GM21619 (cell line): ENCODE measurements around the gene HPCAL4.

Experiments used
- ATAC-seq: cut with Tn5 transposase; IDR thresholded peaks from one replicate; pipeline ENCODE4 v1.9.1; 2021; ENCODE audit not compliant: unreplicated experiment

The HPCAL4 gene

DNA sequence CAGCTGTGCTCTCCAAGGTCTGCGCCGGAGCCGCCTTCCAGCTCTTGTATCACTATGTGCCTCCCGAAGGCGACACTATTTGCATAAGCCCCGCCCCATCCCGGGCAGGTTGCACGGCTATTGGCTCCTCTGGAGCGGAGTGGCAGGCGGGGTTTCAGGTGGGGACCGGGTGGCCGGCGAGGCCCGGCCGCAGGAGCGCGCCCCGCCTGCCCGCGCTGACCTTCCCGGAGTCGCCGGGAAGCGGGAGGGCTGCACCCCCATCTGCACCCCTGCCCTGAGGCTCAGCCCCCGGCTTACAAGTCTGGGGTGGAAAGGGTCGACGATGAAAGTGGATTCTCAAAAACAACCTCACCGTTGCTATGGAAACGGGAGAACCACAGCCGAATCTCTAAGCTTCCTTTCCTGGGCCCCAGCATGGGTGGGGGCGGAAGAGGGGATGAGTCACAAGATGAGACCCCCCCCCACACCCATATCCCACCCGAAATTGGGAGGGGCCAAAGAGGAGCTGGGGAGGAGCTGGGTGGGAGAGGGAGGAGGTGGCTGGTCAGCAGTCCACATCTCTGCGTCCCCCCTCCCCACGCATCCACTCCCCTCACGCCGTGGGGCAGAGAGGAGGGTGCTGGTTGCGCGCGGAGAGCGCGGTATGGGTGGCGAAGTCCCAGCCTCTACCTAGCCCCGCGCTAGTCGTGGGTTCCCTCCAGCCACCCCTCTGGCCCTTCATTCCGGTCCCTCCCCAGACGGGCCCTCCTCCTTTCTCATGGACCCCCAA is at the start of gene HPCAL4:
Gene HPCAL4 (minus strand): TSS at position 51 of the 769 bp plus-strand sequence. CDS start 6,830 bp downstream, outside the sequence.
- ATAC-seq = peak; percentile 94

DNA sequence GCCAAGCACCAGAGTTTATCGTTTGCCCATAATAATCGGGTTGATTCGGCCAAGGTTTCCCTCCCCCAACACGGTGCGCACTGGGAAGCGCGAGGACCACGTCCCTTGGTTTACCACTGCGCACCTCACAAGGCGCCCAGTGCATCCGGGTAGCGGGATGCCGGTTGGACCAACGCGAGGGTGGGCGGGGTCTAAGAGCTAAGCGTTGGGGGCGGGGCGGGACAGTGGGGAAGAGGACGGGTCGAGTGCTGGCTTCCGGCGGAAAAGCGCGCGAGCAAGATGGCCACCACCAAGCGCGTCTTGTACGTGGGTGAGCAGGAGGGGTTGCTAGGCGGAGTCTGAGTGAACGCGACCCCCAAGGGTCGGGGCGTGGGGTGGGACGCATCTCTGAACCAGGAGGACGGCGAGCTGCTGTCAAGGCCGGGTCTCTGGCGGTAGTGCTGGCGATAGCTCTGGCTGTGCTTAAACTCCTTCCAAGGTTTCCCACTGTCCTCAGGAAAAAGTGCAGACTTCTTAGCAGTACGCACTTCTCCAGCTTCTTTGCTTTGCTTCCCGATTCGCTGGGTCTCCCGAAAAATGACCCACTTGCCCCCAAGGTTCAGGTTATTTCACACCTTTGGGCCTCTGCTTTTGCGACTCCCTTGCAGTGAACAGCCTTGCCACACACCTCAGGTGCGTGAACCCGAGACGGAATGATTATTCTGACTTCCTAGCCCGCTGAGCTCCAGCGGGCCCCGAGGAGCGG is 47.6 kb upstream of the HPCAL4 start, which contains the start of gene PPIE:
Gene PPIE (plus strand): TSS at position 261 of the 745 bp plus-strand sequence. CDS start 19 bp downstream, at position 280.
- ATAC-seq = peak; percentile 81

DNA sequence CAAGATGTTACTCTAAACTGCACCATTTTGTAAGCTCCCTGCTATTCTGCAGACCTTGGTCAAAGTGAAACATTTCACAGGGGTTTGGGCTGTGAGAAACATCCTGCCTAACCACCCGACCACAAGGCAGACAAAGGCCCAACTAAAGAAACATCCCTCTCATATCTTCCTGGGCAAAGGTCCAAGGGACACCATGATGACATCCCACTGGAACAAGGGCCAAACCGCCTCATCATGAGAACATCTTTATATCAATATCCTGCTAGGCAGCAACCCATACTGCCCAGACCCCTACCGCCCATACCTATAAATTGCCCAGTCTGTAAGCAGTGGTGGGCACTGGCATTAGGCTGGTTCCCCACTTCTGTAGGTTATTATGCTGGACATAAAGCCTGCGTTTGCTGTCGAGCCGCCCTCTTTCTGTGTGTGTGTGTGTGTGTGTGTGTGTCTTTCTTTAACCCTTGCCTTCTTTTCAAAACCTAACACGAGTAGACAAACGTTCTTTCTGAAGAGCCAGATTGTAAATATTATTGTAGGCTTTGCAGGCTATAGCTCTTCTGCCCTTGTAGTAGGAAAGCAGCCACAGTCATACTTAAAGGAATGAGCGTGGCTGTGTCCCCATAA is 46.4 kb upstream of the HPCAL4 start:
- ATAC-seq = no peak

DNA sequence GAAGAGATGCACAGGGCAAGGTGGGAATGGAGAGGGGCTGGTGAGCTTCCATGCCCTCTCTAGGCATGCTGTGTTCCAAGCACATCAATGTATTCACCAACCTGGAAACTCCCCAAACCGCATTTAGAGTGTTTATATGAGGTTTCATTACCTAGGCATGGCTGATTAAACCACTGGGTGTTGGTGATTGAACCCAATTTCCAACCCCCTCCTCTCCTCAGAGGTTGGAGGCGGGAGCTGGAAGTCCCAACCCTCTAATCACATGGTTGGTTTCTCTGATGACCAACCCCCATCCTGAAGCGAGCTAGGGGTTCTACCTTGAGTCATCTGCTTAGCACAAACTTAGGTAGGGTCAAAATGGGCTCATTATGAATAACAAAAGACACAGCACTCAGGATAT is 44.5 kb upstream of the HPCAL4 start:
- ATAC-seq = no peak

DNA sequence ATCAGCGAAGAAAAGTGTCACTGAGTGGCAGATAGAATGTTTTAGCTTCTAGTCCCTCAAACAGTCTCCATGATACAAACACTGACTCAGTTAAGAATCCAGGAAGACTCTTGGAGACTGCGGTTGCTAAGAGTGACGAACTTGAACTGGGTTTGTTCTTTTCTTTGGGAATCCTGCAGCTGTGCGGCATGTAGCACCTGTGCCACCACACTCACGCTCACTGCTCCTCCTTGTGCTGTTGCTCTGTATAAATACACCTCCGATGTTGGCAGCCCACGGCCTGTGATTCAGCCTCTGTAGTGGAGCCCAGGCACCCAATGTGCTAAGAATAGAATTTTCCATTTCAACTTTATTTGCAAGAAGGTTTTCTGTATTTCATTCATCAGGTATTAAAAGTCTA is 41.9 kb upstream of the HPCAL4 start:
- no peak for ATAC-seq

DNA sequence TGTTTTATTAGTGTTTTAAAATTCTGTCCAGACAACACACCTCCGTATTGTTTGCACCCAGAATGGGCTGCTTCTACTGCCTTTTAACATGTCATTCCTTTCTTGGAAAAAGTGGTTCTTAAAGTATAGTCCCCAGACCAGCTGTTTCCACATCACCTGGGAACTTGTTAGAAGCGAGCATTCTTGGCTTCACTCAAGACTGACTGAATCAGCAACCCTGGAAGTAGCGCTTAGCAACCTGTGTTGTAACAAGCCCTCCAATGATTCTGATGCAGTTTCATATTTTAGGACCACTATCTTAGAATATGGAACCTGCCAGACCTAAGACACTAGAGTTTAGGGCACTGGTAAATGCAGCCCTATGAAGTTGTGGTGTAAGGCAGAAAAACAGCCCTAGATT is 41.5 kb upstream of the HPCAL4 start:
- no peak for ATAC-seq

DNA sequence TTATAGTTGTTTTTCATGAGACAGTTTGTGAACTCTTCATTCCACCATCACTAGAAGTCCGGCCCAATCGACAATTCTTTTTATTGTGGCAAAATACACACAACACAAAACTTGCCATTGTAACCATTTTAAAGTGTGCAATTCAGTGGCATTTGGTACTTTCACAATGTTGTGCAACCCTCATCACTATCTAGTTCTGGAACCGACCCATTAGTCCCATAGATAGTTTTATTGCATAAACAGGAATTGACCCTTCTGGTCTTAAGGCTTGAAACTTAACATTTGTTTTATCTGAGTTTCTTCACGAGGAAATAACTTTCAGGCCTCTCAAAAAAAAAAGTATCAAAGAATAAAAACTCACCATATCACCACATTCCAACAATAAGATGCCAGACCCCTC is 38.6 kb upstream of the HPCAL4 start:
- ATAC-seq = no peak

DNA sequence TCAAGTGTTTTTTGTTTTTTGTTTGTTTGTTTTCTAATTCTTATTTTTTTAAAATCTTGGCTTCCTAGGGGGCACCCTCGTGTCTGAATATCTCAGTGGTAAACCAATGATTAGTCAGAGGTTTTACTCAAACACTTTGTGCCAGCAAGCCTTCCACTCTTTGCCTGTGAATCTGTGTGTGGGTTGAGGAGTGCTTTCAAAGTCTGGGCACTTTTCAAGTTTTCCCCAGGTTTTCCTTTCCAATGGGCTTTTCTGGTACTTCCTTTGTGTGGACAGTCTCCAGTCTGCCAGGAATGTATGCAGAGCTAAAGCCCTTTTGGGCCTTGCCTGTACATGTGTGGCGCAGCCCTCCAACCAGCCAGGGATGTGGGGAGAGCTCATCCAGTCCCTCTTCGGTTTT is 37.8 kb upstream of the HPCAL4 start:
- ATAC-seq = no peak

DNA sequence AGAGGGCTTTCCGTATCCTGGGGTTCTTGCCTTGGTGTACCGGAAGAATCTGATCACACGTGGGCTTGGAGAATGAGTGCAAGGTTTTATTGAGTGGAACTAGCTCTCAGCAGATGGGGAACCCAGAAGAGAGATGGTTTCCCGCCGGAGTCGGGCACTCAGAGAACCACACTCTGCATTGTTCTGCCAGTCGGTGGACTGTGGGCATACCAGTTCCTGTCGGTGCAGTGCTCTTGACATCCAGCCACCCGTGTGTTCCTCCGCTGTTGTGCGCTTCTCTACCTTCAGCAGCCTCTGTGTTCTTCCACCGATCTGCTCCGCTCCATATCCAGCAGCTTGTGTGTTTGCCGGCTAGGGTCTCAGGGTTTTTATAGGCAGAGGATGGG is 36.7 kb upstream of the HPCAL4 start:
- no peak for ATAC-seq

DNA sequence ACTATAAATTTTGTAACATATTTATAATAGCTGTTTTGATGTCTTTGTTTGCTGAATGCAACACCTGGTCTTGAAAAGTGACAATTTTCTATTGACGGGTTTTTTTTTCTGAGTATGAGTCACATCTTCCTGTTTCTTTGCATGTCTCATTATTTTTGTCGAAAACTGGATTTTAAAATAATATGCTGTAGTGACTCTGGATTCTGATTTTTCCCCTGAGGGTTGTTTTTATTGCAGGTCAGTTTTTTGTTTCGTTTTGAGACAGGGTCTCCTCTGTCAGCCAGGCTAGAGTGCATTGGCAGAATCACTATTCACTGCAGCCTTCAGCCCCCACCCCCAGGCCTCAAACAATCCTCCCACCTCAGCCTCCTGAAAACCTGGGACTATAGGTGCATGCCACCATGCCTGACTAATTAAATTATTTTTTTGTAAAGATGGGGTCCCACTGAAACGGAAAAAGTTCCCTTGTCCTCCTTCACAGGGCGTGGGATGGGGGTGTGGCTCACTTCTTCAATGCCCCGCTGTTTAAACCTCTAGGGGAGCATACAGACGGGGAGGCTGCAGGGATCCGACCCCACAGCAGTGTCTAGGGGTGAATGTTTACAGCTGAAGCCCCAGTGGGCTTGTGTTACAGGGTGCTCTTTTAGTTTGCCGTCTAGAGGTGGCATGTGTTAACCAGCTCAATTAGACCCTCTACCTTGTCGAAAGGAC is 36.1 kb upstream of the HPCAL4 start:
- no peak for ATAC-seq

DNA sequence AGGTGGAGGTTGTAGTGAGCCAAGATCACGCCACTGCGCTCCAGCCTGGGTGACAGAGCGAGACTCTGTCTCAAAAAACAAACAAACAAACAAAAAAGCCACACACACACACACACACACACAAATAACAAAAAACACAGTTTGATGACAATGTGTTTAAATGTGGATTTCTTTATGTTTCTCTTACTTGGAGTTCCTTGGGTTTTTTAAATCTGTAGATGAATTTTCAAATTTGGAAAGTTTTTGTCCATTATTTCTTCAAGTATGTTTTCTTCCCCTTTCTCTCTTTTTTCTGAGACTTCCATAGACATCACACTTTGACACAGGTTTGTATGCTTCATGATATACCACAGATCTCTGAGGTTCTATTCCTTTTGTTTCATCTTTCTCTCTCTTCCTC is 35.4 kb upstream of the HPCAL4 start:
- ATAC-seq = no peak

DNA sequence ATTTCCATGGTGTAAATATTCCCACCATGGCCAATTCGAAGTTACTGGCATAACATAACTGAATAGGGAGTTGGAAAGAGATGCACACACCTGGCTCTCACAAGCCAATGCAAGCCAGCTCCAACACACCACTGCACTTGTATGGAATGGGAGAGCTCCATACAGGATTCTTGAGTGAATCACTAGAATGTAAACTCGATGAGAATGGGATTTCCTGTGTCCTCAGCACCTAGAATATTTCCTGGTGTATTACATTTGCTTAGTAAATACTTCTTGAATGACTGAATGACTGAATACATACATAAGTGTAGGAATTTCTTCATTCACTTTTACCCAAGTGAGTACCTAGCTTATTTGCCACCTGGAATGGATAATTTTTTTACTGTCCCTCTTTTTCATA is 31.3 kb upstream of the HPCAL4 start:
- no peak for ATAC-seq

DNA sequence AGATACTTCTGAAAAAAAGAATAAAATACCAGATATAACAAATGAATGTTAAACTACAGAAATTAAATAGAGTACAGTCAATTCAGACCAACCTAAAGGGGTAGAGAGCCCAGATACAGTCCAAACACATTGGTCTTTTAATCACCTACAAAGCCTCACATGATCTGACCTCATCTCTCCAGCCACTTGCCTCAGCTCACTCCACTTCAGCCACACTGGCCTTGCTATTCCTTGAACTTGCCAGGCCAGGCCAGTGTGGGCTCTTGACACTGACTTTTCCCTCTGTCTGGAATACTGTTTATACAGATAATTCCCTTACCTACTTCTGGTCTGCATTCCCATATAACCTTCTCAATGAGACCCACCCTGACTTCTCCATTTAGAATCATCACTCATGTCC is 30.4 kb upstream of the HPCAL4 start:
- no peak for ATAC-seq

DNA sequence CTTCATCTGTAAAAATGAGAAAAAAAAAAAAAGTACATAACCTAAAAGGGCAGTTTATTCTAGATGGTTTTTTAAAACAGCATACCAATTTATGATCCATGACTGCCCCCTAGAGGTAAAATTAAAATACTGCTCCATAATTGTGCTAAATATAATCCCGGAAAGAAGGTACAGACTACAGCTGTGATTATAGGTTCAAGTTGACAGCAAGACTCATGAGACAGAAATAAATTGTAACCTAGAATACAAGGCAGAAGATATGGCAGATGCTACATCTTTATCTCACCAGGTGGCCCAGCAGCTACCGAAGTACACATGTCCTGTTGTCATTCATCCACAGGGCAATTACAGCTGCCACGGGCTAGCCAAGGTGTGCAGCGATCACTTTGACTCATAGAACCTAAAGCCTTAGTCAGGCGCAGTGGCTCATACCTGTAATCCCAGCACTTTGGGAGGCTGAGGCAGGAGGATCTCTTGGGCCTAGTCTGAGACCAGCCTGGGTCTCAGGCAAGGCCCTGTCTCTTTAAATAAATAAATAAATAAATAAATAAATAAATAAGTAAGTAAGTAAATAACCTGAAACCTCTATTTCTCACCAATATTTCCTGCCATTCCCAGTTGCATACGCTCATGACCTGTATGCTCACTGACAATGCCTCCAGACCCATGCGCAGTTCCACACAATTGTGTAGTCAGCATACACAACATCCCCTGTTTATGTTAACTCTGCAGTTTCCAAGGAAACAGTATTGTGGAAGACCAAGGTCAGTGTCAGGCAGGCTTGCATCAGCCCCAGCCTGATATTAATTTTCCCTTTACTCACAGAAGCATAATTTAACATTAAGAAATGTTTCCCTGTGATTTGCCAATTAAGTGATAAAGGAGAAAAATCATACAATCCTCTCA is 29.1 kb upstream of the HPCAL4 start:
- ATAC-seq = no peak

DNA sequence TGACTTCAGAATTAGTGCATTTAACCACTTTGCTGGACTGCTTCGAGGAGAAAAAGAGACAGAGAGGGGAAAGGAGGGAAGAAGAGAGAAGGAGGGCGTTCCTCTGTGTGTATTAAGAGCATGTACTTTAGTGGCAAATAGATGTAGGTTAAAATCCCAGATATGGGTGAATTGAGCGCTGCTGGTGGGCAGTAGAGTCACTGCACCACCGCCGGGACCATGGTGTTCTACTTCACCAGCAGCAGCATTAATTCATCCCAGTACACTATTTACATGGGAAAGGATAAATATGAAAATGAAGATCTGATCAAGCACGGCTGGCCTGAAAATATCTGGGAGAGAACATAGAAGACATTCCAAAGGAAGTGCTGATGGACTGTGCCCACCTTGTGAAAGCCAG is 26.6 kb upstream of the HPCAL4 start:
- no peak for ATAC-seq

DNA sequence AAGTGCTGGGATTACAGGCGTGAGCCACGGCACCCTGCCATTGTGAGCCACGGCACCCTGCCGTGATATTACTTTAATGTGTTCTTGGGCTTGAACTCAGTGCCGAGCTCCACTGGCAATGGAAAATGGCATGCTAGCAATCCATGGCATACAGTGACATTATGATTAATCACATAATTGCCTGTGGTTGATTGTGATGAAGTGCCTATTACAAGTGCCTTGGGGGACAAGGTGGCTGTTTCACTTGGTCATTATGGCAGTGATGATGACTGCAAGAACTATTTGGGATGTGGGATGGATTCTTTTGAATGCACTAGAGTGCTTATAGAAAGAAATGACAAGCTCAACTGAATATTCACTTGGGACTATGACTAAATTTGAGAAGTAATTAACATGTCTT is 22.3 kb upstream of the HPCAL4 start:
- ATAC-seq = no peak

DNA sequence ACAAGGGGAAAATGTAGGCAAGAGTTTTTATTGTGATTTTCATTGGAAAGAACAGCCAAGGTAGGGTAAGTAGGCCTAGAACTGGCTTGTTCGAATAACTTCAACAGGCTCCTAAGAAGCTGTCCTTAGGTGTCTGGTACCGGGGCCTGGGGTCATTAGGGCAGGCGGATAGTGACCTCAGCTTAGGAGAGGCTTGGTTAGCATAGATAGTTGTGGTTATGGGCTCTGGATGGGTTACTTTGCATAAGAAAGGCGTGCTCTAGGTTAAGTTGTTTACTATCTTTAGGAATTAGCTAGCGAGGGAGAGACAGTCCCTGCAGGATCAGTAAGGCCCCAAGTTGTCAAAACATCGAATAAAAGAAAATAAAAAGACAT is 20.7 kb upstream of the HPCAL4 start:
- ATAC-seq = no peak

DNA sequence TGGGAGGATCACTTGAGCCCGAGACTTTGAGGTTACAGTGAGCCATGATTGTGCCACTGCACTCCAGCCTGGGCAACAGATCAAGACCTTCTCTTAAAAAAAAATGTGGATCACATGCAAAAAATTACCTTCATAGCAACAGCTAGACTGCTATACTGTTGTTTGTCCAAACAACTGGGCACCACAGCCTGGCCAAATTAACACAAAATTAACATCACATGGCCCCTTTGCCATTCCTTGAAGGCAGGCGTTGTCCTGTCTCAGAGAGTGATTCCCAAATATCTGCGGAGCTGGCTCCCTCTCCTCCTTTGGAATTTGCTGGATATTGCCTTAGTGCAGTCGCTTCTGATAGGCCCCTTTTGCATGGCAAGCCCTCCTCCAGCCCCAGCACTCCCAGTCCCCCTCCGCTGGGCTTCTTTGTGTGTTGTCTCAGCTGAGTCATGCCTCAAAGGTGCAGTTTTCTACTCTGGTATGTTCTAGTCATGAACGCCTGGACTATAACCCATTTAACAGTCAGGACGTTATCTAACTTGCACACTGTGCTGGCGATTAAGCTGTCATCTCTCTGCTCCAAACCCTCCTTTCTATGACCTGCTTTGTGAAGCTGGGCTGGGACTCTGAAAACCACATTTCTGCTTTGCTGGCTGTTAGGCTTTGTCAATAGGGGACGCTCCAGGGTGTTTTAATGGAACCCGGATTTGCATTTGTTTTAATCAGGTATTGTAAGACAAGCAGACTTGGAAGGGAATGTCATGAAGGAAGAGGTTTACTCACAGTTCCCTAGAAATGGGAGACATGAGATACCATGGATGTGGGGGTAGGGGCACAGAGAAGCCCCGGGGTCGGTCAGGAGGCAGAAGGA is 20.1 kb upstream of the HPCAL4 start:
- no peak for ATAC-seq

DNA sequence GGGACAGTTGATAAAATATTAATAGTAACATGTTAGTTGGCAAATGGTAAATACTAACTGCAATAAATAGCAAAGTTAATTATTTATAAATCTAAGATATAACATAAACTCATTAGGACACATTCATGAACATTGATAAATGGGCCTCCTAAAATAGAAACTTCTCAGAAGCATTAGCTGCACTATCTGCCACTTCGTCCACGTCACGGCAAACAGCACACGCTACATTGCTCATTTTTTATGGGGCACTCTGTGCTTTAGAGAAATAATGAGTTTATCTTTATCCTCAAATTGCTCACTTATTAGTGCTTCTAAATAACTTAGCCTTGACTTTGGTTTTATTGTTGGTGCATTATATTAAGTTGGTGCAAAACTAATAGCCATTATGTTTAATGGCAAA is 16.3 kb upstream of the HPCAL4 start:
- no peak for ATAC-seq
